Measurements from ENCODE around the gene ISCA2.

ISCA2 gene

GRCh38 chr14:74538411-74539391 is 45.1 kb downstream of the ISCA2 start:
- Histone ChIP-seq H3K27me3 (ENCODE audit: control insufficient read depth in 1 of 2, insufficient read depth in 1 of 2, low read length in 2 of 2) (no peaks in the 10 kb centered on the region), H3K9ac (ENCODE audit: low read length) (no peak overlapping the region), H4K8ac (ENCODE audit: low read length) (no peak overlapping the region), H3K23ac (ENCODE audit: low read length in 2 of 2) (no peak overlapping the region), H3K4me2 (ENCODE audit: low read length, poor library complexity, severe bottlenecking) (no peak overlapping the region), H2BK12ac (ENCODE audit: low read length in 2 of 2) (no peak overlapping the region), H2BK5ac (ENCODE audit: low read depth, low read length, poor library complexity, severe bottlenecking) (no peak overlapping the region), H3K18ac (ENCODE audit: low read depth in 1 of 2, low read length in 2 of 2) (no peak overlapping the region), H3K14ac (ENCODE audit: low read length in 2 of 2) (no peak overlapping the region), H3K79me1 (replicated peaks; ENCODE audit: low read length, poor library complexity, severe bottlenecking) (peaks cover 19% of the 10 kb centered on the region), H2BK120ac (ENCODE audit: low read depth, low read length) (no peak overlapping the region), H2AFZ (ENCODE audit: low read depth, low read length) (no peak overlapping the region), H3K4me1 (ENCODE audit: control insufficient read depth, insufficient read depth, low read depth, low read length) (peaks cover 4% of the 10 kb centered on the region), H4K91ac (ENCODE audit: low read length) (no peak overlapping the region), H3K36me3 (ENCODE audit: control insufficient read depth in 1 of 2, insufficient read depth in 2 of 2, low read depth in 1 of 2, low read length in 2 of 2) (peaks cover 58 to 84% of the 10 kb centered on the region in 2 experiments), H3K4me3 (ENCODE audit: insufficient read depth in 1 of 2, low read depth in 1 of 2, low read length in 2 of 2) (no peak overlapping the region), H3K4ac (ENCODE audit: low read depth in 1 of 2, low read length in 2 of 2) (no peak overlapping the region), H3K27ac (ENCODE audit: low read length, poor library complexity, severe bottlenecking) (no peak overlapping the region), H3K9me3 (ENCODE audit: control insufficient read depth, low read length) (no peaks in the 10 kb centered on the region), H2BK15ac (ENCODE audit: low read depth, poor library complexity, severe bottlenecking) (no peak overlapping the region), H2AK5ac (ENCODE audit: low read length, severe bottlenecking) (no peak overlapping the region)
- no peak for DNase-seq
- 95% methylated on average over 9 of the region's 11 CpGs for WGBS

- Histone ChIP-seq H3K14ac (ENCODE audit: low read length in 2 of 2) (no peak overlapping the region), H2BK120ac (ENCODE audit: low read depth, low read length) (no peak overlapping the region), H2AFZ (ENCODE audit: low read depth, low read length) (no peak overlapping the region), H4K91ac (ENCODE audit: low read length) (no peak overlapping the region), H3K9ac (ENCODE audit: low read length) (no peak overlapping the region), H3K4me2 (ENCODE audit: low read length, poor library complexity, severe bottlenecking) (no peak overlapping the region), H4K8ac (ENCODE audit: low read length) (no peak overlapping the region), H3K4me1 (ENCODE audit: control insufficient read depth, insufficient read depth, low read depth, low read length) (peaks cover 2% of the 10 kb centered on the region), H3K18ac (ENCODE audit: low read depth in 1 of 2, low read length in 2 of 2) (no peak overlapping the region), H2BK12ac (ENCODE audit: low read length in 2 of 2) (no peak overlapping the region), H3K4me3 (ENCODE audit: insufficient read depth in 1 of 2, low read depth in 1 of 2, low read length in 2 of 2) (no peak overlapping the region), H3K27me3 (ENCODE audit: control insufficient read depth in 1 of 2, insufficient read depth in 1 of 2, low read length in 2 of 2) (no peaks in the 10 kb centered on the region), H2BK15ac (ENCODE audit: low read depth, poor library complexity, severe bottlenecking) (no peak overlapping the region), H3K27ac (ENCODE audit: low read length, poor library complexity, severe bottlenecking) (no peak overlapping the region), H2AK5ac (ENCODE audit: low read length, severe bottlenecking) (no peak overlapping the region), H3K4ac (ENCODE audit: low read depth in 1 of 2, low read length in 2 of 2) (no peak overlapping the region), H3K9me3 (ENCODE audit: control insufficient read depth, low read length) (no peaks in the 10 kb centered on the region), H3K79me1 (replicated peaks; ENCODE audit: low read length, poor library complexity, severe bottlenecking) (peaks cover 21% of the 10 kb centered on the region), H3K23ac (ENCODE audit: low read length in 2 of 2) (no peak overlapping the region), H2BK5ac (ENCODE audit: low read depth, low read length, poor library complexity, severe bottlenecking) (no peak overlapping the region), H3K36me3 (ENCODE audit: control insufficient read depth in 1 of 2, insufficient read depth in 2 of 2, low read depth in 1 of 2, low read length in 2 of 2) (peaks cover 57 to 84% of the 10 kb centered on the region in 2 experiments)
- no peak for DNase-seq
- 81% methylated on average over 4 of the region's 4 CpGs for WGBS
Measured at GRCh38 chr14:74539503-74539902, 45.9 kb downstream of the ISCA2 start.

- no peak overlapping the region for H2AFZ ChIP-seq (ENCODE audit: low read depth, low read length)
- no peak overlapping the region for H2BK120ac ChIP-seq (ENCODE audit: low read depth, low read length)
- H3K9me3 ChIP-seq (ENCODE audit: control insufficient read depth, low read length): no peaks in the 10 kb centered on the region
- no peak overlapping the region for H4K8ac ChIP-seq (ENCODE audit: low read length)
- H4K91ac ChIP-seq (ENCODE audit: low read length): no peak overlapping the region
- H3K4me3 ChIP-seq (ENCODE audit: insufficient read depth in 1 of 2, low read depth in 1 of 2, low read length in 2 of 2): no peak overlapping the region
- 96% methylated on average over 2 of the region's 3 CpGs for WGBS
- no peak overlapping the region for H2BK5ac ChIP-seq (ENCODE audit: low read depth, low read length, poor library complexity, severe bottlenecking)
- H2BK15ac ChIP-seq (ENCODE audit: low read depth, poor library complexity, severe bottlenecking): no peak overlapping the region
- peaks cover 50 to 84% of the 10 kb centered on the region in 2 experiments for H3K36me3 ChIP-seq (ENCODE audit: control insufficient read depth in 1 of 2, insufficient read depth in 2 of 2, low read depth in 1 of 2, low read length in 2 of 2)
- H3K79me1 ChIP-seq (replicated peaks; ENCODE audit: low read length, poor library complexity, severe bottlenecking): peaks cover 27% of the 10 kb centered on the region
- peaks cover 11% of the 10 kb centered on the region for H3K4me1 ChIP-seq (ENCODE audit: control insufficient read depth, insufficient read depth, low read depth, low read length)
- H3K9ac ChIP-seq (ENCODE audit: low read length): no peak overlapping the region
- H2BK12ac ChIP-seq (ENCODE audit: low read length in 2 of 2): no peak overlapping the region
- H3K4ac ChIP-seq (ENCODE audit: low read depth in 1 of 2, low read length in 2 of 2): no peak overlapping the region
- H3K27me3 ChIP-seq (ENCODE audit: control insufficient read depth in 1 of 2, insufficient read depth in 1 of 2, low read length in 2 of 2): no peaks in the 10 kb centered on the region
- H3K23ac ChIP-seq (ENCODE audit: low read length in 2 of 2): no peak overlapping the region
- H3K14ac ChIP-seq (ENCODE audit: low read length in 2 of 2): no peak overlapping the region
- H3K4me2 ChIP-seq (ENCODE audit: low read length, poor library complexity, severe bottlenecking): no peak overlapping the region
- H3K27ac ChIP-seq (ENCODE audit: low read length, poor library complexity, severe bottlenecking): no peak overlapping the region
- H2AK5ac ChIP-seq (ENCODE audit: low read length, severe bottlenecking): no peak overlapping the region
- H3K18ac ChIP-seq (ENCODE audit: low read depth in 1 of 2, low read length in 2 of 2): no peak overlapping the region
- no peak for DNase-seq
Measured at GRCh38 chr14:74541225-74541624, 47.7 kb downstream of the ISCA2 start.

GRCh38 chr14:74542056-74542685 is 48.6 kb downstream of the ISCA2 start:
- no peak overlapping the region for H3K27ac ChIP-seq (ENCODE audit: low read length, poor library complexity, severe bottlenecking)
- H3K14ac ChIP-seq (ENCODE audit: low read length in 2 of 2): no peak overlapping the region
- H3K9me3 ChIP-seq (ENCODE audit: control insufficient read depth, low read length): no peaks in the 10 kb centered on the region
- H2BK15ac ChIP-seq (ENCODE audit: low read depth, poor library complexity, severe bottlenecking): no peak overlapping the region
- no peak overlapping the region for H2AFZ ChIP-seq (ENCODE audit: low read depth, low read length)
- peak overlapping the region; percentile 9 for H2AK5ac ChIP-seq (ENCODE audit: low read length, severe bottlenecking)
- no peak for DNase-seq
- H3K4ac ChIP-seq (ENCODE audit: low read depth in 1 of 2, low read length in 2 of 2): no peak overlapping the region
- H4K8ac ChIP-seq (ENCODE audit: low read length): peak overlapping the region; percentile 23
- H3K9ac ChIP-seq (ENCODE audit: low read length): no peak overlapping the region
- no peaks in the 10 kb centered on the region for H3K27me3 ChIP-seq (ENCODE audit: control insufficient read depth in 1 of 2, insufficient read depth in 1 of 2, low read length in 2 of 2)
- H2BK120ac ChIP-seq (ENCODE audit: low read depth, low read length): no peak overlapping the region
- no peak overlapping the region for H3K18ac ChIP-seq (ENCODE audit: low read depth in 1 of 2, low read length in 2 of 2)
- no peak overlapping the region for H2BK12ac ChIP-seq (ENCODE audit: low read length in 2 of 2)
- 90% methylated on average over 10 of the region's 10 CpGs for WGBS
- H3K4me1 ChIP-seq (ENCODE audit: control insufficient read depth, insufficient read depth, low read depth, low read length): peaks cover 20% of the 10 kb centered on the region
- no peak overlapping the region for H3K23ac ChIP-seq (ENCODE audit: low read length in 2 of 2)
- no peak overlapping the region for H2BK5ac ChIP-seq (ENCODE audit: low read depth, low read length, poor library complexity, severe bottlenecking)
- H3K4me3 ChIP-seq (ENCODE audit: insufficient read depth in 1 of 2, low read depth in 1 of 2, low read length in 2 of 2): no peak overlapping the region
- H4K91ac ChIP-seq (ENCODE audit: low read length): no peak overlapping the region
- H3K36me3 ChIP-seq (ENCODE audit: control insufficient read depth in 1 of 2, insufficient read depth in 2 of 2, low read depth in 1 of 2, low read length in 2 of 2): peaks cover 56 to 85% of the 10 kb centered on the region in 2 experiments
- peaks cover 32% of the 10 kb centered on the region for H3K79me1 ChIP-seq (replicated peaks; ENCODE audit: low read length, poor library complexity, severe bottlenecking)
- H3K4me2 ChIP-seq (ENCODE audit: low read length, poor library complexity, severe bottlenecking): no peak overlapping the region
